HuH-7.5 (cell line): ENCODE results near the gene BCS1L.

ENCODE experiments used
- DNase-seq: peaks from one replicate; pipeline ENCODE4 v3.0.0; 2011; ENCODE audit warnings: low spot score

BCS1L gene, protein sequence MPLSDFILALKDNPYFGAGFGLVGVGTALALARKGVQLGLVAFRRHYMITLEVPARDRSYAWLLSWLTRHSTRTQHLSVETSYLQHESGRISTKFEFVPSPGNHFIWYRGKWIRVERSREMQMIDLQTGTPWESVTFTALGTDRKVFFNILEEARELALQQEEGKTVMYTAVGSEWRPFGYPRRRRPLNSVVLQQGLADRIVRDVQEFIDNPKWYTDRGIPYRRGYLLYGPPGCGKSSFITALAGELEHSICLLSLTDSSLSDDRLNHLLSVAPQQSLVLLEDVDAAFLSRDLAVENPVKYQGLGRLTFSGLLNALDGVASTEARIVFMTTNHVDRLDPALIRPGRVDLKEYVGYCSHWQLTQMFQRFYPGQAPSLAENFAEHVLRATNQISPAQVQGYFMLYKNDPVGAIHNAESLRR

DNA sequence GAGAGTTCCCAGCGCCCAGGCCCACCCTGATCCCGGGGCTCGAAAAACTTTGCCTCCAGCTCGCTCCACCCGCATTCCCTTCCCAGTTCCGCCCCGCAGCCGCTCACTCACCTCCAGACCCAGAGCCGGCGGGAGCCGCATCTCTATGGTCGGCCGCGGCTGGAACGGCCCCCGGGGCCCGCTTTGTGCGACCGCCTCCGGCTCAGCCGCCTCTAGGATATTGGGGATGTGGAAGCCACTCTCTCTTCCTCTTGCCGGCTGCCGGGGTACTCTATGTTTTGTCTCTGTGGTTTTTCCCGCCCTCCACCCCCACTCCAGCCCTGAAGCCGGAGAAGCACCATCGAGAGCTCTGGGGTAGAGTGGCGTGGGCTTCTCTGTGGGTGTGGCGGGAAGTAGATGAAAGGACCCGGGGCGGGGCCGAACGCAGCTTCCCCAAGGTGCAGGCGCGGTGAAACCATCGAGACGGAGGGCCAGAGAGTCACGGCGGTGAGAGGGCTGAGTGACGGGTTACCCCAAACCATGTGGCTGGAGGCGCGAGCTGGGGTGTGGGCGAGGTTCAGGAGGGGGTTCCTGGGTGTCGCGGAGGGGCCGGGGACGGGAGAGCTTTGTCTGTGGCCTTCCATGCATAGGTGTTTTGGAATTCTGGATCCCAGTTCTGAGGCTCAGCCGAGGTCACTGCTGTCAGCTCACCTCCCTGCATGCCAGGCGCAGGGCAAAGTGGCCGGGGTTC is at the start of gene BCS1L, which contains the start of gene ZNF142:
Gene BCS1L, plus strand, starts transcription at position 426 of the 730 bp plus-strand sequence. CDS start 1,305 bp downstream, outside the sequence.
Gene ZNF142, minus strand, starts transcription at position 366 of the 730 bp plus-strand sequence. CDS start 3,194 bp downstream, outside the sequence.
- DNase-seq: peak; percentile 94

DNA sequence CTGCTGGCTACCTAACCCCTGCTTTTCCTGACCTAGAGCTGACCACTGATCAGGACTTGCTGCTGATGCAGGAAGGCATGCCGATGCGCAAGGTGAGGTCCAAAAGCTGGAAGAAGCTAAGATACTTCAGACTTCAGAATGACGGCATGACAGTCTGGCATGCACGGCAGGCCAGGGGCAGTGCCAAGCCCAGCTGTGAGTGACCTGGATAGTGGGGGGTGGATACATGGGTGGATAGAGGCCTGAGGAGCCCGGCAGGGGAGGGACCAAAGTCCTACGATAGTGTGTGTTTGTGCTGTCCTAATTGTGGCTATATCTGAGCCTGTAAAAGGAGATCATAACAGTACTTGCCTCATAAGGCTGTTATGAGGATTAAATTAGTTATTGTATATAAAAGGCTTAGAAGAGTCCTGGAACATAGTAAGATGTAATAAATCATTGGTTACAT is 43.6 kb upstream of the BCS1L start:
- no peak for DNase-seq

DNA sequence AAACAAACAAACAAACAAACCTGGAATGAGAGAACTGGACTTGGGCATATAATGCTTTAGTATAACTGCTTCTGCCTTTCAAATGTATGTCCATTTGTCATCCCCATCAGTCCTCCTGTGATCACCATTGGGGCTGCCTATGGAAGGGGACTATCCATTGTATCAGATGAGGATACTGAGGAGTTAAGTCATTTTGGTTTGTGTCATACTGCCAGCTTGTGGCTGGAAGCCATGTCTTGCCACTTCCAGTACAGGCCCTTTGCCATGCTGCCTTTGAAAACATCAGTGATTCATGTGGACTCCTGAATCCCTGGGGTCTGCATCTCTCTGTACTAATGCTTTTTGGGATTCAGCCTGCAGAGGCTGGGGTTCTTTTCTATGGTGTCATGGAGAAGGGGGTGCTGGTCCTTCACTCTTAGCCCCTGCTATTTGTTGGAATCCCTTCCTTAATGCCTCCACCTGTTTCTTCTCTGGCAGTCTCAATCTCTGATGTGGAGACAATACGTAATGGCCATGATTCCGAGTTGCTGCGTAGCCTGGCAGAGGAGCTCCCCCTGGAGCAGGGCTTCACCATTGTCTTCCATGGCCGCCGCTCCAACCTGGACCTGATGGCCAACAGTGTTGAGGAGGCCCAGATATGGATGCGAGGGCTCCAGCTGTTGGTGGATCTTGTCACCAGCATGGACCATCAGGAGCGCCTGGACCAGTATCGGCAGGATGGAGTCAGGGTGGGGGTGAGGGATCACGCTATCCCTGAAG is 41.2 kb upstream of the BCS1L start:
- DNase-seq: no peak

DNA sequence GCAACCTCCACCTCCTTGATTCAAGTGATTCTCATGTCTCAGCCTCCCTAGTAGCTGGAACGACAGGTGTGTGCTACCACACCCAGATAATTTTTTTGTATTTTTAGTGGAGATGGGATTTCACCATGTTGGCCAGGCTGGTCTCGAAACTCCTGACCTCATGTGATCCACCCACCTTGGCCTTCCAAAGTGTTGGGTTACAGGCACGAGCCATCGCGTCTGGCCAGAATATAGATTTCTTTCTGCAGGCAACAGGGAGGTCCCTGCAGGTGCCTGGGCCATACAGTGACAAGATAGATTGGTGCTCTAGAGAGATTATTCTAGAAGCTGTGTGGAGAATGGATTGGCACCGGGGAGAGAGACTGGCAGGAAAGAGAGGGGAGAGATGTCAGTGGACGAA is 38.5 kb upstream of the BCS1L start:
- no peak for DNase-seq

DNA sequence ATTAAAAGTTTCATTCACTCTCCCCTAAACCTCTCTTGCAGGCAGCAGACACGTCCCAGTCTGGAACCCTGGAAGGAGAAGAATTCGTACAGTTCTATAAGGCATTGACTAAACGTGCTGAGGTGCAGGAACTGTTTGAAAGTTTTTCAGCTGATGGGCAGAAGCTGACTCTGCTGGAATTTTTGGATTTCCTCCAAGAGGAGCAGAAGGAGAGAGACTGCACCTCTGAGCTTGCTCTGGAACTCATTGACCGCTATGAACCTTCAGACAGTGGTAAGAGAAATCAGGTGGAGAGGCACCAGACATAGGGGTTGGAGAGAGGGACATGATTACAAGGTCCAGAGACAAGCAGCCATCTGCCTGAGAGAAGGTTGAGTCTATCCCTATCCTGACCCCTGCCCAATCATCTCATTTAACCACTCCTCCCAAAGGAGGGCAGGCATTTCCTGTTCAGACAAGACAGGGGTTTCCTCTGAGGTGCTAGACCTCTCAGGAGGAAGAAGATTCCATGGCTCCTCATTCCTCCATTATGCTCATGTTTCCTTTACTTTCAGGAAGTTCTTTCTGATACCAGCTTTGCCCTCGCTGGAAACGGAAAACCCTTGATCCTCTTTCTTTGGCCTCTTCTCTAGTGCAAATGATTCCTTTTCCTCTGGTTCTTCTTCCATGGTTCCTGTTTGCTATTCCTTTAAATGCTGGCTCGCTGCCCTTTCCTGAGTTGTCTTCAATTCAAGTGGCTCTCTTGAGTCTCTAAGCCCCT is 36.7 kb upstream of the BCS1L start:
- no peak for DNase-seq

DNA sequence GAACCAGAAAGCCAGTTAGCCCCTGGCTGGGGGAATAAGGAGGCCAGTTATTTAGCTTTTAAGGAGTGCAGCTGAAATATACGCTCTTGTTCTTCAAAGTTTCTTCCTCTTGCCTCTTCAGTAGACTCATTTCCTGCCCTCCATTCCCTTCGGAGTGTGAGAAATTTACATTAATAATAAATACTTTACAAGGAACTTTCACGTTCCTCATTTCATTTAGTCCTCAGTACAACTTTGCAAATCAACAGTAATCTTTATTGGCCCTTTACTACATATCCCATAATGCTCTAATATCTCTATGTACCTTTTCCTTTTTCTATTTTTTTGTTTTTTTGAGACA is 36.1 kb upstream of the BCS1L start:
- no peak for DNase-seq

DNA sequence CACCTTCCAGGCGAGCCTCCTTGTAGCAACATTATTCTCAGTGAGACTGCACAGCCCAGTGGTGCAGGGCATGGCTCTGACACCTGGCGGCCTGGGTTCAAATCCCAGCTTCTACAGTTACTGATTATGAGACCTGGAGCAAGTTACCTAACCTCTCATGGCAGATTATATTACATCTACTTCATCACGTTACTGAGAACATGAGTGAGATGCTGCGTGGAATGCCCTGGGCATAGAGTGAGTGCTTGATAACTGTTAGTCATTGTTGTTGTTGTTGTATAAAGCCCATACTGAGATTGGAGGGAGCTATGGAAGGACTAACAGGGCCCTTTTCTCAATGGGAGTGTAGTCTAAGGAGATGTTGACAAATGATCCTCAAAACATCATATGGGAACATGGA is 33.1 kb upstream of the BCS1L start:
- DNase-seq: no peak

DNA sequence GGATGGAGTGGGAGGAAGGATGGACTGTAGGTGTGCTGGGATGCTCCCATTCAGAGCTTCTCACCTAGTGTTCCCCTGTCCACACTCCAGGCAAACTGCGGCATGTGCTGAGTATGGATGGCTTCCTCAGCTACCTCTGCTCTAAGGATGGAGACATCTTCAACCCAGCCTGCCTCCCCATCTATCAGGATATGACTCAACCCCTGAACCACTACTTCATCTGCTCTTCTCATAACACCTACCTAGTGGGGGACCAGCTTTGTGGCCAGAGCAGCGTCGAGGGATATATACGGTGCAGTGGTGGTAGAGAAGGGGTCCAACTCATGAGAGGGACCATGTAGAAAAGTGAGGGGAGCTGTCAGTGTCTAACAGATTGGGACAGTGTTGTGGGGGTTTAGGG is 31.5 kb upstream of the BCS1L start:
- no peak for DNase-seq

DNA sequence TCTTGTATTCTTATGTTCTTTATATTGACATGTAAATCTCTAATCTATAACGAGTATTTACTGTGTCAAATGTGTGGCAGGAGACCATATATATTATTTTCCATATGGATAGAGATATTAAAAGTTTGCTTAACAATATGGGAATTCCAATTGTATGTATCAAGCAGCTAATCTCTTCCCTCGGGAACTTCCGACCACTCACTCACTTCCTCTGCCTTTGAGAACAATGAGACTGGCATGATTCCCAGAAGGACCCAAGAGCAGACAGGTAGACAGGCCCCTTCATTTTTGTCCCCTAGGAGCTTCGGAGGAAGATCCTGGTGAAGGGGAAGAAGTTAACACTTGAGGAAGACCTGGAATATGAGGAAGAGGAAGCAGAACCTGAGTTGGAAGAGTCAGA is 27.6 kb upstream of the BCS1L start:
- DNase-seq: no peak

DNA sequence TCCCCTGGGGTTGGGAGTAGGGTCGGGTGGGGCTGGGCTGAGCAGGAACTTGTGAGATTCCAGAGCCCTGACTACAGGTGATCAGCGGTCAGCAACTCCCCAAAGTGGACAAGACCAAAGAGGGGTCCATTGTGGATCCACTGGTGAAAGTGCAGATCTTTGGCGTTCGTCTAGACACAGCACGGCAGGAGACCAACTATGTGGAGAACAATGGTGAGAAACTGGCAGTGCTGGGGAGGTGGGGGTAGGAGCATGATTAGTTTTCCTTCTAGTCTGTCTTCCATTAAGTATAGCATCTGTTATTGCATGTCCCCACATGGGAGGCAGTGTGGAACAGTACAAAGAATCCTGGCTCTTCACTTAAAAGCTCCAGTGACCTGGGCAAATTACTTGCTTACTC is 23.8 kb upstream of the BCS1L start:
- no peak for DNase-seq

DNA sequence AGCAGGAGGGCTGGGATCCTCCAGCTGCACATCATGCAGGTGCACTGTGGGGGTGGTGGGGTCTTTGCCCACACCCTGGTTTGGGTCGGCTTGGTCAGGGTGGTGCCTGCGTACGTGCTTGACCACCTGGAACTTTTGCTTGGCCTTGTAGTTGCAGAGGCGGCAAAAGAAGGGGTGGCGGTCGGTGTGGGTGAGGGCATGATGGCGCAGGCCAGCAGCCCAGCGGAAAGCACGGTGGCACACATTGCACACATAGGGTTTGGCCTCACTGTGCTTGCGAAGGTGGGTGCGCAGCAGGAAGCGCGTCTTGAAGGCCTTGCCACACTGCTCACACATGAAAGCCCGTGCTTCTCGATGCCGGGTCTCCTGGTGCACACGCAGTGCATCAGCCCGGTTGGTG is 21.1 kb upstream of the BCS1L start:
- no peak for DNase-seq

DNA sequence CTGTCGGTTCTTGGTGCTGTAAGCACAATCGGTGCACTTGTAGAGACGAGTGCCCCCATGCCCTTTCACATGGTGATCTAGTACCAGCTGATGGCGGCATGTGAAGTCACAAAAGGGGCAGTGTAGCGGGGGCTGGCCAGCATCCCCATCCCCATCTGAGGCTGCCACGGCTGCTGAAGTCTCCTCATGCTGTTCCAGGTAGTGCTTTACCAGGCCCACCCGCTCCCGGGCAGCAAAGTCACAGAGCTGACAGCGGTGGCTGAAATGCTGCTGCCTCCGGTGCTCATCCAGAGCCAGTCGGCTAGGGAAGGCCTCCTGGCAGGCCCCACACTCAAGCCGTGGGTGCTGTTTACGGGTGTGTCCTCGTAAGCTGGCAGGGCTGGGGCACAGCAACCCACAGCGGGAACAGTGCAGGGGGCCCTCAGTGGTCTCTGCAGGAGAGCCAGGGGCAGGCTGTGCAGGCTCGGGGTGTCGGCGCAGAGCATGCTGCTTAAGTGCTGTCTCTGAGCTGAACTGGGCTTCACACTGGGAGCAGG is 17.3 kb upstream of the BCS1L start:
- no peak for DNase-seq

DNA sequence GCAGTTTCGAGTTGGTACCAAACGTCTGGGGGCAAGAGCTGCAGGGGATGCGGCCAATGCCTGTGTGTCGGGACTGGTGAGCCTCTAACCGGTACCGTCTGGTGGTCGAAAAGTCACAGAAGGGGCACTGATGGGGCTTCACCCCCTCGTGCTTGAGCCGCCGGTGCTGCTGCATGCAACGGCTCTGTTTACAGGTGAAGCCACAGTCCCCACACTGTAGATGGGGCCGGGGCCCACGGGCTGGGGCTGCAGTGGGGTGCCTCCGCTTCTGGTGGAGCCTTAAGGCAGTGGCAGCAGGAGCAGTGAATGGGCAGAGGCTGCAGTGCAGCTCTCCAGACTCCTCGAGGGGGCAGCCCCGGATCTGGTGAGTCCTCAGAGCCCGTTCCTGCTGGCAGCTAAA is 16.7 kb upstream of the BCS1L start:
- no peak for DNase-seq

DNA sequence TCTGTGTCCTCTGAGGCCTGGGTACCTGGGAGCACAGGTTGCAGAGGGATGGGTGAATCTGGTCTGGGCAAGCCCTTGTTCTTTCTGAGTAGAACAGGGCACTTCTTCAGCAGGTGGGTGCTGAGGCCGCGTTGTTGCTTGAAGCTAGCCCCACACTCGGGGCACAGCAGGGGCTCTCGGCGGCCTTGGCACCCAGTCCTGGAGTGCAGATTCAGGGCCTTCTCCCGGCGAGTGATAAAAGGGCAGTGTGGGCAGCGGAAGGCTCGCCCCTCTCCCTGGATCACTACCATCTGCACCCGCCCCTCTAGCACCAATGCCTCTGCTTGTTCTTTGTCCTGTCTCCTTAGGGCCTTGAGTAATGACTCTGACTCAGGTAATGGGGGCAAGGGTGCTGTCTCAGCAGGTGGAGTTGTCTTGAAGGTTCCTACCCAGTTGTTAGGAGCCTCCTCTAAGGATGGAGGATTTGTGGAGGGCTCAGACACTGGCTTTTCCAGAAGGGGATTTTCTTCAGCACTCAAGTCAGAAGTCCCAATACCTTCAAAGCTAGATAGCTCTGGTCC is 15.7 kb upstream of the BCS1L start:
- DNase-seq: no peak

DNA sequence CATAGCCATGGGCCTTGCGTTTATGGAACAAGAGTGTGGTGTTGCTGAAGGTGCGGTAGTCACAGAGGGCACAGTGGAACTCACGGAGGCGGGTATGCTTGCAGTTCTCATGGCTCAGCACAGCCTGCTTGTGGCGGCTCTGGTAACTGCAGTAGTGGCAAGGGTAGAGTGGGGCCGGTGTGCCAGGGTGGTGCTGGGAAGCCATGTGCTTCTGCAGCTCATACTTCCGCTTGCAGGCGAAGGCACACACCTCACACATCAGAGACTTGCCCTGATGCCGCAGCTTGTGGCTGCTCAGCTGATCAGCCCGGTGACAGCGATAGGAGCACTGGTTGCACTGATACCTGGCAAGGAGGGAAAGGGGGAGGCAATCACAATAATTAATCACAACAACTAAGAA is 14.8 kb upstream of the BCS1L start:
- no peak for DNase-seq

DNA sequence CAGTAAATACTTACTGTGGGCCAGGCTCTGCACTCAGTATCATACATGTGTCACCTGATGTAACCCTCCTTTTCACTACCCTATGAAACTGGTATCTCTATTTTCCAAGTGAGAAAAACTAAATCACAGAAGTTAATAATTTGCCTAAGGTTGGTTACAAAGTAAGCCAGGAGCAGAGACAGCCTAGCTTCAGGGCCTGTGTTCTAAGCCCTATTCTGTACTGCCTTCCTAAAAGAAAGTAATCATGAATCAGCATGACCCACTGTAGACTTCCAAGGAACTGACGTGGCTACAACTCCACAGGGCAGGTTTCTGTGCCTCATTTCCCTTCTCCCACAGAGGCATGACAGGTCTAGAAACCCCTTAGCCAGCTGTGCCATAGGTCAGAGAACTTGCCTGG is 14.4 kb upstream of the BCS1L start:
- no peak for DNase-seq

DNA sequence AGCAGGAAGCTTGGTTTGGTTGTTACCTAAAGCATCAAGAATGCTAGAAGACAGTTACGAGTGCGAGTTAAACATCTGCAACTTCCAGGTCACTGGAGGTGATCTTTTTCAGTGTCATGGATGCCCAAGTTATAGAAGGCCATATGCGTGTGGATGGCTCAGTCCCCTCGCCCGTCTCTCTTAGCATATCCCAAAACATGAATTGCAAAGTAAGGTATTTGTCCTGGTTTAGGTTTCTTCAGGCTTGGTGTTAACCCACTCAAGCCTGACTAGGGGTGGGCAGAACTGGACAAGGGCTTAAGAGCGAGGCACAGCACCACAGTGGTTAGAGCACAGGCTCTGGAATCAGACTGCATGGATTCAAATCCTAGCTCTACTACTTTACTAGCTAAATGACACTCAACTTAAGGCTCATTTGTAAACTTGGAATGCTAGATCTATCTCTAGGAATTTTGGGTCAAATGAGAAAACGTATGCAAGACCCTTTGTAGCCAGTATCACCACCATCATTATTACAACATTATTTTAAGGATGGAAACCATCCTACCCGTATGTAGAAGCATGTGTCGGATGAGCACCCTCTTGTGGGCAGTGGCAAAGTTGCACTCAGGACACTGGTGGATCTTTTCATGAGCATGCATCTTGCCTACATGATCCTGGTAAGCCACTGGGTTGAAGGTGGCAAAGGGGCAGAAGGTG is 11.2 kb upstream of the BCS1L start:
- DNase-seq: peak; percentile 65

DNA sequence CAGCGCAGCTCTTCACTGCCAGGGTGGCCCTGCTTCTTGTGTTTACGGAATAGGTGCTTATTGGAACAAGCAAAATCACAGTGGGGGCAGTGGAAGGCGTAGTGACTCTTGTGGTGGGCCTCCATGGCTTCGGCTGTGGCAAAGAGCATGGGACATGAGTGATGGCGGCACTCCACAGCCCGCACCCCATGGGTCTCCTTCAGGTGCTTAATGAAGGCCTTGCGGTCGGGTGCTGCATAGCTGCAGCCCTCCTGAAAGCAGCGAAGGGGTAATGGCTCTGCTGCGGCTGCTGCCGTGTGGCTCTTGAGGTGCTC is 10.7 kb upstream of the BCS1L start:
- no peak for DNase-seq

DNA sequence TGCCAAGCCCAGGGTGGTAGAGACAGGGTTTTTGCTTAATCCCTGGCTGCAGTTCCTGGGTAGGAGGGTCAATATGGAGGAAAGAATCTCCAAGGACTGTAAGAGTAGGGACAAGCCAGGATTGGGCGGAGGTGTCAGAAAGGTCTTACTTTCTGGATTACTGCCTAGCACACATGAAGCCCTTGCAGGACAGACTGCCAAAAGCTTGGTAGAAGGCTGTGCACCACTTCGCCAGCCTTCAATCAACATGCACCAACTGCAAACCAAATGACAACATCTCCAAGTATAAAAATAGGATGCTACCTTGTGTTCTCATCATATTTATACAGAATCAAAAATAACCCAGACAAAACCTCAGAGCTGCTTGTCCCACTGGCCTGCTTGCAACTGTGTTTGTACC is 3.7 kb upstream of the BCS1L start:
- DNase-seq: no peak

DNA sequence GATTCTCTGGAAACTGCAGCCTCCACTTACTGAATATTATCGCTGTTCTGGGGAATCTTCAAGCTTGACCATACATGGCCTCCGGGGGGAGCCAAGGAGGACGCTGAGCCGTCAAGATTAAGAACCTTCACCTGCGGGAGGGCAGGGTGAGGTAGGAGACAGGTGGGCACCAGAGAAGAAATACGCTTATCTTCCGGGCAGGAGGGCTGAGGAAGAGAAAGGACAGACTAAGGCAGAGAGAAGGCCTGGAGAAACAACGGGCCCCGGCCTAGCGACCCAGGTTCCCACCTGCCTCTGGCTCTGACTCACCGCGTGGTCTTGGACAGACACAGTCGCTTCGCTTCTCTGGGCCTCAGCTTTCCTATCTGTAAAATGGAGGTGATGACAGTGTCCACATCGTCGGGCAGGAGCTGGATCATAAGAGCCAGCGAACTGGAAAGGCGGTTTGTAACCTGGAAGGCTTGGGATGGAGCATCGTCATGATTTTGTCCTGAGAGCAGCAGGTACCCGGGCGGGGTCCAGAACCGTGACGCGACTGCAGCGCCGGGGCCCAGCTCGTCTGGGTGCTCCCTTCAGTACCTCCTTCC is 719 bp upstream of the BCS1L start:
- peak; percentile 59 for DNase-seq

DNA sequence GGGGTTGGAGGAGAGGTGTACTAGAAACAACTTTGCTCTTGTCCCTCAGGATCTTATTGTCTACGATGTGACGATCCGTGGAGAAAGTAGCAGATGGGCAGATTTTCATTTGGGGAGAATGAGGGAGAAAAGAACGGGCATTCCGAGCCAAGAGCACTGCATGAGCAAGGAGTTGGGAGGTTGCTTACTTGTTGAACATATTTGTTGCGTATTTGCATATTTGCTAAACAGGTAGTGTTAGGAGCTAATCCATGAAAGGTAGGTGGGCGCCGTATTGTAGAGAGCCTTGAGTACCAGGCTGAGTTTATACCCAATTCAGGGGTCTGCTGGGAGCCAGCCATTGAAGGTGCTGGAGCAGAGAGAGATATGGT is 490 bp downstream of the BCS1L start:
- DNase-seq: no peak
